LNCaP clone FGC (cell line): ENCODE data around the gene GTSF1L.
A peak's percentile ranks its signal among the peaks of the same experiment; 100 is the strongest.

Source experiments
- DNase-seq: peaks from one replicate; pipeline ENCODE4 v3.0.0-alpha.2; 2011; ENCODE audit warnings: low read depth
- H3K4me3 ChIP-seq: 2 replicates; pipeline ENCODE4 v1.5.1; 2011; ENCODE audit warnings: mild to moderate bottlenecking, low read depth, low read length, control low read depth
- CTCF ChIP-seq: IDR thresholded peaks from 2 replicates; pipeline ENCODE4 v1.5.1; 2012; ENCODE audit warnings: mild to moderate bottlenecking; ENCODE audit not compliant: control insufficient read depth, insufficient read depth; ENCODE audit errors: extremely low read depth

GTSF1L gene

GRCh38 chr20:43691928-43692524, 34.8 kb downstream of the GTSF1L start:
- peak; percentile 59 for TF ChIP-seq CTCF
- no peak for DNase-seq
- no peak overlapping the region for H3K4me3 ChIP-seq

- TF ChIP-seq CTCF = no peak
- H3K4me3 ChIP-seq = no peak overlapping the region
- no peak for DNase-seq
Measured at GRCh38 chr20:43690943-43691598, 35.7 kb downstream of the GTSF1L start.

- DNase-seq = no peak
- H3K4me3 ChIP-seq = no peak overlapping the region
- TF ChIP-seq CTCF = no peak
Measured at GRCh38 chr20:43689165-43689564, 37.6 kb downstream of the GTSF1L start.

GRCh38 chr20:43686820-43687219, 40.0 kb downstream of the GTSF1L start:
- no peak for TF ChIP-seq CTCF

GRCh38 chr20:43682446-43682845, 44.4 kb downstream of the GTSF1L start:
- H3K4me3 ChIP-seq = no peak overlapping the region
- DNase-seq = no peak
- TF ChIP-seq CTCF = no peak

More at GRCh38 chr20:43686820-43687219, 40.0 kb downstream of the GTSF1L start:
- no peak for DNase-seq
- H3K4me3 ChIP-seq = no peak overlapping the region

- no peak overlapping the region for H3K4me3 ChIP-seq
- TF ChIP-seq CTCF = no peak
- DNase-seq = no peak
Measured at GRCh38 chr20:43681991-43682410, 44.8 kb downstream of the GTSF1L start.
